NB4 (cell line): Measurements from ENCODE around the gene HIBCH.

Experiments used
- DNase-seq: peaks from one replicate; pipeline ENCODE4 v3.0.0; 2010; ENCODE audit warnings: low read depth
- H3K4me3 ChIP-seq: one replicate; pipeline ENCODE4 v1.5.1; 2011; ENCODE audit warnings: mild to moderate bottlenecking, low read depth, low read length, moderate library complexity
- CTCF ChIP-seq: IDR thresholded peaks from one replicate; pipeline ENCODE4 v1.5.1; 2012; ENCODE audit warnings: low read depth, low read length
- MAX ChIP-seq: IDR thresholded peaks from 2 replicates; pipeline ENCODE4 v1.6.1; 2011; ENCODE audit warnings: low read depth, low read length
- MYC ChIP-seq: IDR thresholded peaks from 2 replicates; pipeline ENCODE4 v1.6.1; 2011; ENCODE audit warnings: low read depth, low read length
- POLR2A ChIP-seq: IDR thresholded peaks from 2 replicates; pipeline ENCODE4 v1.6.1; 2011; ENCODE audit warnings: mild to moderate bottlenecking; ENCODE audit not compliant: insufficient read length; ENCODE audit errors: extremely low read depth

The HIBCH gene

GRCh38 chr2:190156530-190157212 lies 163.0 kb downstream of the HIBCH start:
- no peak for DNase-seq
- TF ChIP-seq MYC (no peak), CTCF (no peak), POLR2A (no peak), MAX (no peak)
- H3K4me3 ChIP-seq = no peak overlapping the region
